Type B pancreatic cell (in vitro differentiated cells): ENCODE measurements around the gene OSBPL2. TPM values are rescaled to one million over a fixed set of nuclear protein-coding genes. Genes with fewer than 3 reads are reported as not detected.

ENCODE experiments used
- DNase-seq: peaks from one replicate; pipeline ENCODE4 v3.0.0; 2021; ENCODE audit warnings: mixed read lengths; ENCODE audit not compliant: unreplicated experiment; ENCODE audit errors: extremely low spot score
- H3K27ac Mint-ChIP-seq: 2 replicates; pipeline ENCODE4 v1.8.0; 2021; ENCODE audit warnings: mild to moderate bottlenecking, mixed read lengths
- H3K27me3 Mint-ChIP-seq: 2 replicates; pipeline ENCODE4 v1.8.0; 2021; ENCODE audit warnings: mixed read lengths
- H3K36me3 Mint-ChIP-seq: 2 replicates; pipeline ENCODE4 v1.8.0; 2021; ENCODE audit warnings: mixed read lengths
- H3K4me1 Mint-ChIP-seq: one replicate; pipeline ENCODE4 v1.8.0; 2021; ENCODE audit warnings: mixed read lengths; ENCODE audit not compliant: unreplicated experiment
- H3K4me3 Mint-ChIP-seq: 2 replicates; pipeline ENCODE4 v1.8.0; 2021; ENCODE audit warnings: mild to moderate bottlenecking, mixed read lengths
- H3K9me3 Mint-ChIP-seq: 2 replicates; pipeline ENCODE4 v1.8.0; 2021; ENCODE audit warnings: mixed read lengths
- total RNA-seq: library from RNA; stranded (reverse); gene quantifications from 2 replicates; pipeline ENCODE4 v1.2.1, GENCODE V29; 2021; ENCODE audit warnings: low replicate concordance
- TF ChIP-seq, protein P1 (sequence below): fragments of 200-600 bp; sonication (generic); conservative IDR thresholded peaks from 2 replicates; pipeline ENCODE4 v1.5.0; 2021; ENCODE audit warnings: antibody characterized with exemption, mild to moderate bottlenecking

Gene OSBPL2
- total RNA-seq, 1 donor from 2014 or later: 43.7 TPM

DNA sequence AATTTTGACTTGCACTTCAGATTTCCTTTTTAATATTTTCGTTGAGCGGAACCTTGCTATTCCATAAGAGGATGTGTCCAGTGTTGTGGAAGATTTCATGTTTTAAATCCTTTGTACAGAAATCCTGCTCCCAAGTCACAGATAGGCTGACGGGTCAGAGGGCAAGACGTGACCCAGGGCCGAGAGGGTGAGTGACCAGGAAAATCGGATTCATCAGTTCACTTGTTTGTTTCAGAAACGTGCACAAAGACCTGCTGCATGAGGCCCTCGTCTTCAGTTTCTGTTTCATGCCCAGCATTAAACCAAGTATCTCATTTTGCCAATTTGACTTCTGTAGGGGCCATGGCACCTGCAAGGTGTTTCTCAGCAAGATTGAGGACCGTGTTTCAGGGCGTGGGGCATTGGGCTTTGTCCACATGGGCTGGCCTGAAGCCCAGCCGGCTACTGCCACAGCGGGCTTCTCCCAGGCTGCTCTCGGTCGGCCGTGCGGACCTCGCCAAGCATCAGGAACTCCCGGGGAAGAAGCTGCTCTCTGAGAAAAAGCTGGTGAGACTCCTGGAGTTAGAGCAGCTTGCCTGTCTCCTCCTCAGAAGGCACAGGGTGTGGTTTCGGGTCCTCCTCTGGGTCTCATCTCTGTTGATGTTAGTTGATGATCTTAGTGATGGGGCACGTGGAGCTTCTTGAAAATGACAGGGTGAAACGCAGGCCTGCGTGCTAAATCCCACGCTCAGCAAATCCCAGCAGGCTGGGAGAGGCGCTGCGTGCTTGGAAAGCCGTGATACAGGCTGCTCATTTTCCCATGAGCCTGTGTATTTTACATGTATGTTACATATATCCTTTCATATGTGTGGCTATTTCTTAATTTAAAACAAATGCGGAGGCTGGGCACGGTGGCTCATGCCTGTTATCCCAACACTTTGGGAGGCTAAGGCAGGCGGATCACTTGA lies 45.0 kb upstream of the OSBPL2 start:
- TF ChIP-seq, protein P1, sequence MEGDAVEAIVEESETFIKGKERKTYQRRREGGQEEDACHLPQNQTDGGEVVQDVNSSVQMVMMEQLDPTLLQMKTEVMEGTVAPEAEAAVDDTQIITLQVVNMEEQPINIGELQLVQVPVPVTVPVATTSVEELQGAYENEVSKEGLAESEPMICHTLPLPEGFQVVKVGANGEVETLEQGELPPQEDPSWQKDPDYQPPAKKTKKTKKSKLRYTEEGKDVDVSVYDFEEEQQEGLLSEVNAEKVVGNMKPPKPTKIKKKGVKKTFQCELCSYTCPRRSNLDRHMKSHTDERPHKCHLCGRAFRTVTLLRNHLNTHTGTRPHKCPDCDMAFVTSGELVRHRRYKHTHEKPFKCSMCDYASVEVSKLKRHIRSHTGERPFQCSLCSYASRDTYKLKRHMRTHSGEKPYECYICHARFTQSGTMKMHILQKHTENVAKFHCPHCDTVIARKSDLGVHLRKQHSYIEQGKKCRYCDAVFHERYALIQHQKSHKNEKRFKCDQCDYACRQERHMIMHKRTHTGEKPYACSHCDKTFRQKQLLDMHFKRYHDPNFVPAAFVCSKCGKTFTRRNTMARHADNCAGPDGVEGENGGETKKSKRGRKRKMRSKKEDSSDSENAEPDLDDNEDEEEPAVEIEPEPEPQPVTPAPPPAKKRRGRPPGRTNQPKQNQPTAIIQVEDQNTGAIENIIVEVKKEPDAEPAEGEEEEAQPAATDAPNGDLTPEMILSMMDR: no peak
- no peaks in the 10 kb centered on the region for H3K9me3 Mint-ChIP-seq
- H3K36me3 Mint-ChIP-seq: peaks cover 9% of the 10 kb centered on the region
- no peak overlapping the region for H3K4me3 Mint-ChIP-seq
- no peaks in the 10 kb centered on the region for H3K4me1 Mint-ChIP-seq
- H3K27ac Mint-ChIP-seq: no peak overlapping the region
- DNase-seq: no peak
- no peaks in the 10 kb centered on the region for H3K27me3 Mint-ChIP-seq

DNA sequence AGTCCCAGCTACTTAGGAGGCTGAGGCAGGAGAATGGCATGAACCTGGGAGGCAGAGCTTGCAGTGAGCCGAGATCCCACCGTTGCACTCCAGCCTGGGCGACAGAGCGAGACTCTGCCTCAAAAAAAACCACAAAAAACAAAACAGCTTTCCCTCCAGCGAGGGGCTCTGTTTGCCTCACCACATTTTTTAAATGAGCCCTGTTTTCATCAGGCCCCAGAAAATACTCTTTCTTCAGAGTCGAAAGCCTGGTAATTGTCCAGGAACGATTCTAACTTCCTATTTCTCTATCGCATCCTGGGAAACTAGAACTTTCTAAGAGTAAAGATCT lies 43.3 kb upstream of the OSBPL2 start:
- Mint-ChIP-seq H3K36me3 (peaks cover 14% of the 10 kb centered on the region), H3K4me1 (no peaks in the 10 kb centered on the region), H3K27me3 (no peaks in the 10 kb centered on the region)

DNA sequence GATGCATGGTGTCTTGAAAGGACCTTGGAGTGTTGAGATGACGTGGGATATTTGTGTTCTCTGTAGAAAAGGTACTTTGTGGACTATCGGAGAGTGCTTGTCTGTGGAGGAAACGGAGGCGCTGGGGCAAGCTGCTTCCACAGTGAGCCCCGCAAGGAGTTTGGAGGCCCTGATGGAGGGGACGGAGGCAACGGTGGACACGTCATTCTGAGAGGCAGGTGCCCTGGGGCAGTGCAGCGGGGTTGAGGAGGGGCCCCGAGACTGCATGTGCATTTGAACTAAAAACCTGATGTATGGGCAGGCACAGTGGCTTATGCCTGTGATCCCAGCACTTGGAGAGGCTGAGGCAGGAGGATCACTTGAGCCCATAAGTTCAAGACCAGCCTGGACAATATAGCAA lies 42.6 kb upstream of the OSBPL2 start:
- H3K4me1 Mint-ChIP-seq: no peaks in the 10 kb centered on the region
- no peaks in the 10 kb centered on the region for H3K9me3 Mint-ChIP-seq
- H3K36me3 Mint-ChIP-seq: peaks cover 17% of the 10 kb centered on the region
- no peaks in the 10 kb centered on the region for H3K27me3 Mint-ChIP-seq
- TF ChIP-seq, protein P1: no peak
- H3K27ac Mint-ChIP-seq: no peak overlapping the region
- no peak for DNase-seq
- no peak overlapping the region for H3K4me3 Mint-ChIP-seq

More for the DNA sequence above, 43.3 kb upstream of the OSBPL2 start:
- Mint-ChIP-seq H3K4me3 (no peak overlapping the region), H3K9me3 (no peaks in the 10 kb centered on the region), H3K27ac (no peak overlapping the region)
- TF ChIP-seq, protein P1: no peak
- DNase-seq: no peak

DNA sequence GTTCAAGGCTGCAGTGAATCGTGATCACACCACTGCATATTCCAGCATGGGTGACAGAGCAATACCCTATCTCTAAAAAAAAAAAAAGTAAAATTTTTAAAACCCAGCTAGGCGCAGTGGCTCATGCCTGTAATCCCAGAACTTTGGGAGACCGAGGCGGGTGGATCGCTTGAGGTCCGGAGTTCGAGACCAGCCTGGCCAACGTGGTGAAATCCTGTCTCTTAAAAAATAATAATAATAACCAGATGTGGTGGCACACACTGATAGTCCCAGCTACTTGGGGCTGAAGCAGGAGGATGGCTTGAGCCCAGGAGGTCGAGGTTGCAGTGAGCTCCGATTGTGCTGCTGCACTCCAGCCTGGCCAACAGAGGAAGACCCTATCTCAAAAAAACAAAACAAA lies 42.0 kb upstream of the OSBPL2 start:
- TF ChIP-seq, protein P1: no peak
- Mint-ChIP-seq H3K27me3 (no peaks in the 10 kb centered on the region), H3K27ac (no peak overlapping the region)

DNA sequence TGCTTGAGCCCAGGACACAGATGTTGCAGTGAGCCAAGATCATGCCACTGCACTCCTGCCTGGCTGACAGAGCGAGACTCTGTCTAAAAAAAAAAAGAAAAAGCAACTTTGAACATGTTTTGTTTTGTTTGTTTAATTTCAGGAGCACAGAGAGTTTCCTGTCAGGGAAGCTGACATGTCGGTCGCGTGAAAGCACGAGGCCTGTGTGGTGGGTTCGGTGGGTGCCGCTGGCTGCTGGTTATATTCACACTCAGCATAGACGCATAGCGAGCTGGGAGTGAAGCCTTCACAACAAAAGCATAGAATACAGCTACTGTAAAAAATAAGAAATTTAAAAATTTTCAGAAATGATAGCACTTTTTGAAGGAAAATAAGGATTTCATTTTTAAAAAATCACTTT lies 41.0 kb upstream of the OSBPL2 start:
- no peak overlapping the region for H3K27ac Mint-ChIP-seq
- no peaks in the 10 kb centered on the region for H3K4me1 Mint-ChIP-seq
- peaks cover 20% of the 10 kb centered on the region for H3K36me3 Mint-ChIP-seq
- no peaks in the 10 kb centered on the region for H3K27me3 Mint-ChIP-seq
- no peak for DNase-seq
- H3K9me3 Mint-ChIP-seq: no peaks in the 10 kb centered on the region
- TF ChIP-seq, protein P1: no peak
- H3K4me3 Mint-ChIP-seq: no peak overlapping the region

More for the DNA sequence above, 42.0 kb upstream of the OSBPL2 start:
- DNase-seq: no peak
- H3K4me3 Mint-ChIP-seq: no peak overlapping the region
- H3K4me1 Mint-ChIP-seq: no peaks in the 10 kb centered on the region
- H3K9me3 Mint-ChIP-seq: no peaks in the 10 kb centered on the region
- H3K36me3 Mint-ChIP-seq: peaks cover 17% of the 10 kb centered on the region
